PC-9 (cell line): ENCODE results near the gene NFIA.

Experiments used
- CTCF ChIP-seq: fragments of 200-600 bp; sonication (generic); conservative IDR thresholded peaks from 2 replicates; pipeline ENCODE4 v1.6.1; 2017; ENCODE audit warnings: mixed run types, antibody characterized with exemption, mild to moderate bottlenecking, moderate library complexity
- EZH2 ChIP-seq: fragments of 200-600 bp; sonication (generic); IDR thresholded peaks from 2 replicates; pipeline ENCODE4 v1.8.0; 2017; ENCODE audit warnings: antibody characterized with exemption, low read depth

- TF ChIP-seq CTCF: no peak
- TF ChIP-seq EZH2: no peak
Measured at GRCh38 chr1:61035880-61036279, 46.5 kb upstream of the NFIA start.
